ENCODE results near the gene KRT81. TPM values are rescaled to one million over a fixed set of nuclear protein-coding genes. Genes with fewer than 3 reads are reported as not detected.

The KRT81 gene
- total RNA-seq, 4 donors from 2014 or later, result not detected

- TF ChIP-seq CTCF (IDR thresholded peaks at IDR 0.05), result no peak
- TF ChIP-seq POLR2A (IDR thresholded peaks at IDR 0.05), result no peak
- H3K4me1 ChIP-seq, result no peaks in the 10 kb centered on the region
- no peak for DNase-seq
- H3K27ac ChIP-seq, result no peak overlapping the region
- H3K9me3 ChIP-seq, result no peaks in the 10 kb centered on the region
- intact Hi-C loops (cut with DNase I; ENCODE audit: low total_unique reads), result no loop called here
- H3K27me3 ChIP-seq, result no peaks in the 10 kb centered on the region
- no peaks in the 10 kb centered on the region for H3K36me3 ChIP-seq
- H3K4me3 ChIP-seq, result no peak overlapping the region
Observed at GRCh38 chr12:52313926-52314325, 22.6 kb upstream of the KRT81 start.

GRCh38 chr12:52313461-52313860 lies 22.1 kb upstream of the KRT81 start:
- H3K4me3 ChIP-seq, result no peak overlapping the region
- H3K9me3 ChIP-seq, result no peaks in the 10 kb centered on the region
- H3K4me1 ChIP-seq, result no peaks in the 10 kb centered on the region
- DNase-seq, result no peak
- no peaks in the 10 kb centered on the region for H3K36me3 ChIP-seq
- H3K27ac ChIP-seq, result no peak overlapping the region
- intact Hi-C loops (cut with DNase I; ENCODE audit: low total_unique reads), result no loop called here
- H3K27me3 ChIP-seq, result no peaks in the 10 kb centered on the region
- TF ChIP-seq POLR2A (IDR thresholded peaks at IDR 0.05) (no peak), CTCF (IDR thresholded peaks at IDR 0.05) (no peak)

- H3K27me3 ChIP-seq, result no peaks in the 10 kb centered on the region
- H3K9me3 ChIP-seq, result no peaks in the 10 kb centered on the region
- no peak overlapping the region for H3K27ac ChIP-seq
- H3K4me3 ChIP-seq, result no peak overlapping the region
- TF ChIP-seq POLR2A (IDR thresholded peaks at IDR 0.05), result no peak
- no peak for TF ChIP-seq CTCF (IDR thresholded peaks at IDR 0.05)
- H3K36me3 ChIP-seq, result no peaks in the 10 kb centered on the region
- intact Hi-C loops (cut with DNase I; ENCODE audit: low total_unique reads), result no loop called here
- DNase-seq, result no peak
- H3K4me1 ChIP-seq, result no peaks in the 10 kb centered on the region
Observed at GRCh38 chr12:52312086-52312485, 20.8 kb upstream of the KRT81 start.

- TF ChIP-seq CTCF (IDR thresholded peaks at IDR 0.05), result no peak
- TF ChIP-seq POLR2A (IDR thresholded peaks at IDR 0.05), result no peak
- H3K27ac ChIP-seq, result no peak overlapping the region
- no peaks in the 10 kb centered on the region for H3K27me3 ChIP-seq
- no peaks in the 10 kb centered on the region for H3K4me1 ChIP-seq
- intact Hi-C loops (cut with DNase I; ENCODE audit: low total_unique reads), result no loop called here
- H3K9me3 ChIP-seq, result no peaks in the 10 kb centered on the region
- DNase-seq, result no peak
- H3K4me3 ChIP-seq, result no peak overlapping the region
- H3K36me3 ChIP-seq, result no peaks in the 10 kb centered on the region
Observed at GRCh38 chr12:52311285-52311648, 19.9 kb upstream of the KRT81 start.

GRCh38 chr12:52310622-52311284 lies 19.4 kb upstream of the KRT81 start:
- no peak overlapping the region for H3K4me3 ChIP-seq
- H3K27me3 ChIP-seq, result no peaks in the 10 kb centered on the region
- intact Hi-C loops (cut with DNase I; ENCODE audit: low total_unique reads), result no loop called here
- no peak for TF ChIP-seq POLR2A (IDR thresholded peaks at IDR 0.05)
- no peak for TF ChIP-seq CTCF (IDR thresholded peaks at IDR 0.05)
- H3K36me3 ChIP-seq, result no peaks in the 10 kb centered on the region
- H3K27ac ChIP-seq, result no peak overlapping the region
- no peaks in the 10 kb centered on the region for H3K4me1 ChIP-seq
- H3K9me3 ChIP-seq, result no peaks in the 10 kb centered on the region
- no peak for DNase-seq
